ENCODE results near the gene DCTN2.
"Not testable (repeated sequence)": the region's sequence is repeated elsewhere in the genome, so short reads cannot be mapped to it uniquely, and the experiment has no call there.

The DCTN2 gene

DNA sequence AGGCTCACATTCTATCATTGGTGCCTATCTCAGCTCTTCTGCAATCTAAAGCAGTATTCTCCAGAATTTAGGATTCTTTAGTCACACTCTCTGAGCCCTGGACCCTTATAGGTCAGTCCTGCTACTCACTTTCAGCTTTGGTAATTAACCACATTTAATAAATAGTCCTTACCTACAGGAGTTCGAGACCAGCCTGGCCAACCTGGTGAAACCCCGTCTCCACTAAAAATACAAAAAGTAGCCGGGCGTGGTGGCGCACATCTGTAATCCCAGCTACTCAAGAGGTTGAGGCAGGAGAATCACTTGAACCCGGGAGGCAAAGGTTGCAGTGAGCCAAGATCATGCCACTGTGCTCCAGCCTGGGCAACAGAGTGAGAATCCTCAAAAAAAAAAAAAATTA, 33.3 kb downstream of the DCTN2 start:
- DNase-seq: not testable (repeated sequence)

DNA sequence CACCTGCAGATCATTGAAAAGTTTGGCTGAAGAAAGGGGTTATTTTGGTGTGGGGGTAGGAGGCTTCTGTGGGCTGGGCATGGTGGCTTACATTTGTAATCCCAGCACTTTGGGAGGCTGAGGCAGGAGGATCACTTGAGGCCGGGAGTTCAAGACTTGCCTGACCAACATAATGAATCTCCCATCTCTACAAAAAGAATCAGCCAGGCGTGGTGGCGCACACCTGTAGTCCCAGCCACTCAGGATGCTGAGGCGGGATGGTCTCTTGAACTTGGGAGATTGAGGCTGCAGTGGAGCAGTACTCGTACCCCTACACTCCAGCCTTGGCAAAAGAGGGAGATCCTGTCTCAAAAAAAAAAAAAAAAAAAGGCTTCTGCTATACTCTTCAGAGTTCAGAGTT, 33.7 kb downstream of the DCTN2 start:
- no peak for DNase-seq

DNA sequence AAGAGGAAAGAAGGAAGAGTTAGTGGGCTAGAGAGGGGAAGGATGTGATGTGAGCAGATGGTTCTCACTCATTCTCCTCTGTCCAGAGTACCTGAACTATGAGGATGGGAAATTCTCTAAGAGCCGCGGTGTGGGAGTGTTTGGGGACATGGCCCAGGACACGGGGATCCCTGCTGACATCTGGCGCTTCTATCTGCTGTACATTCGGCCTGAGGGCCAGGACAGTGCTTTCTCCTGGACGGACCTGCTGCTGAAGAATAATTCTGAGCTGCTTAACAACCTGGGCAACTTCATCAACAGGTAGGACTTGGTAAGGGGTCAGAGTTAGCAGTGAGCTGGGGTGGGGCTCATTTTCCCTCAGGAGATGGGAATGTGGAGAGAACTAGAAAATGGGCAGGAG, 34.3 kb downstream of the DCTN2 start:
- no peak for DNase-seq

DNA sequence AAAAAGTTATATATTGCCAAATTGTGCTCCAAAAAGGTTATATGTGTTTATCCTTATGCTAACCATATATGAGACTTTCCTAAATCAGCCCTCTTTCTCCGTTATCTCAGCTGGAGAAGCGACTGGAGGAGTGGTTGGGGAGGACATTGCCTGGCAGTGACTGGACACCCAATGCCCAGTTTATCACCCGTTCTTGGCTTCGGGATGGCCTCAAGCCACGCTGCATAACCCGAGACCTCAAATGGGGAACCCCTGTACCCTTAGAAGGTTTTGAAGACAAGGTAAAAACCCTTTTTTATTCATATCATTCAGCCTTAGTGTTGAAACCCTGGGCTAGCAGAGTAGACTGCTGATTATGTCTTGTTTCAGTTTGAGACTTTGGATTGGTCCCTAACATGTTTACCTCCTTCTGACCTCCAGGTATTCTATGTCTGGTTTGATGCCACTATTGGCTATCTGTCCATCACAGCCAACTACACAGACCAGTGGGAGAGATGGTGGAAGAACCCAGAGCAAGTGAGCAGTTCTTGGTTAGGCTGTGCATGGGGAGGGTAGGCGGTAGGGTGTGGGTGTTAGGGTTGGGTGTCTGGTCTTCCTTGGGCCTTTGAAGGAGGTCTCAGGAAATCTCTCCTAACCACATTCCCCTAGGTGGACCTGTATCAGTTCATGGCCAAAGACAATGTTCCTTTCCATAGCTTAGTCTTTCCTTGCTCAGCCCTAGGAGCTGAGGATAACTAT, 35.2 kb downstream of the DCTN2 start:
- DNase-seq: no peak

- DNase-seq: no peak
Observed at GRCh38 chr12:57511161-57511560, 35.8 kb downstream of the DCTN2 start.

DNA sequence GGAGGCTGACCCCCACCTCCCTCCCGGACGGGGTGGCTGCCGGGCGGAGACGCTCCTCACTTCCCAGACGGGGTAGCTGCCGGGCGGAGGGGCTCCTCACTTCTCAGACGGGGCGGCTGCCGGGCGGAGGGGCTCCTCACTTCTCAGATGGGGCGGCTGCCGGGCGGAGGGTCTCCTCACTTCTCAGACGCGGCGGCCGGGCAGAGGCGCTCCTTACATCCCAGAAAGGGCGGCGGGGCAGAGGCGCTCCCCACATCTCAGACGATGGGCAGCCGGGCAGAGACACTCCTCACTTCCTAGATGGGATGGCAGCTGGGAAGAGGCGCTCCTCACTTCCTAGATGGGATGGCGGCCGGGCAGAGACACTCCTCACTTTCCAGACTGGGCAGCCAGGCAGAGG, 39.2 kb downstream of the DCTN2 start:
- DNase-seq: not testable (repeated sequence)

DNA sequence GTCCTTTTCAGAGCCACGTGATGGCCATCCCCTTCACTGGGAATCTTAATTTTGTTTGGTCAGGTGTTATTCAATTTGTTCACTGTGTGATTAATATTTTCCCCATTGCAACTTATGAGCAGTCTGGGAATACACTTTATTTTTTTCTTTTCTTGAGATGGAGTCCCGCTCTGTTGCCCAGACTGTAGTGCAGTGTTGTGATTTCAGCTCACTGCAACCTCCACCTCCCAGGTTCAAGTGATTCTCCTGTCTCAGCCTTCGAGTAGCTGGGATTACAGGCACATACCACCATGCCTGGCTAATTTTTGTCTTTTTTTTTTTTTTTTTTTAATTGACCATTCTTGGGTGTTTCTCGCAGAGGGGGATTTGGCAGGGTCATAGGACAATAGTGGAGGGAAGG, 40.5 kb downstream of the DCTN2 start:
- DNase-seq: not testable (repeated sequence)

DNA sequence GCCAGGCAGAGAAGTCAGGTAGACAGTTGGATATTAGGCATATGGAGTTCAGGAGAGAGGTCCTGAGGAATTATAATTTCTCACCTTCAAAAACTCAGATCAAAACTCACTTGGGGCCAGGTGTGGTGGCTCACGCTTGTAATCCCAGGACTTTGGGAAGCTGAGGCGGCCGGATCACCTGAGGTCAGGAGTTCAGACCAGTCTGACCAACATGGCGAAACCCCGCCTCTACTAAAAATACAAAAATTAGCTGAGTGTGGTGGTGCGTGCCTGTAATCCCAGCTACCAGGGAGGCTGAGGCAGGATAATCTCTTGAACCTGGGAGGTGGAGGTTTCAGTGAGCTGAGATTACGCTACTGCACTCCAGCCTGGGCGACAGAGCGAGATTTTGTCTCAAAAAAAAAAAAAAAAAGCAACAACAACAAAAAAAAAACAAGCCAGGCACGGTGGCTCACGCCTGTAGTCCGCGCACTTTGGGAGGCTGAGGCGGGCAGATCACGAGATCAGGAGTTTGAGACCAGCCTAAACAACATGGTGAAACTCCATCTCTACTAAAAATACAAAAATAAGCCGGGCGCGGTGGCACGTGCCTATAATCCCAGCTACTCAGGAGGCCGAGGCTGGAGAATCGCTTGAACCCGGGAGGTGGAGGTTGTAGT, 44.6 kb downstream of the DCTN2 start:
- DNase-seq: not testable (repeated sequence)

GRCh38 chr12:57500213-57500612, 46.8 kb downstream of the DCTN2 start:
- no peak for DNase-seq

DNA sequence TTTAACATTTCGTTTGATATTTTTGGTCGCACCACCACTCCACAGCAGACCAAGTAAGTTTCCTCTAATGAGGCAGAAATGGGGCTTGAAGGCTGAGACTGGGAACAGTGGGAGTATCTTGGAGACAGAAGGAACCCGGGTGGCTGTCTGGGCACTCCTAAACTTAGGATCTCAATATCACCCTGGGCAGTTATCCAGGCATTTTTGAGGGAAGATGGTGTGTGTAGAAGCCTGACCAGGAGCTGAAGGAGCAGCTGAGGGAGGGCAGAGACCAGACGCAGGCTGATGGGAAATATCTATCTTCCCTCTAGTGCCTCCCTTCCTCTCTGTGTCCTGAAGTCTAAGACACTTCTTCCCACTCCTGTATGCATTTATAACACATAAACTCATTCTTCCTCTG, 48.4 kb downstream of the DCTN2 start:
- DNase-seq: no peak

DNA sequence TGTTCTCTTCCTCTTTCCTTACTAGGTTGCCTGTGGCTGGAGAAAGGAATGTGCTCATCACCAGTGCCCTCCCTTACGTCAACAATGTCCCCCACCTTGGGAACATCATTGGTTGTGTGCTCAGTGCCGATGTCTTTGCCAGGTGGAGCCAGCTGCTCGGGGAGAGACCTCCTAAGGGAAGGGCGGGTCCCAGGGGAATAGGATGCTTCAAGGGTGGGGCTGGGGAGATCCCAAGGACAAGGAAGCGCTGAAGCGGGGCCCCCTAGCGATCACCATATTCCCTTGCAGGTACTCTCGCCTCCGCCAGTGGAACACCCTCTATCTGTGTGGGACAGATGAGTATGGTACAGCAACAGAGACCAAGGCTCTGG, 48.9 kb downstream of the DCTN2 start:
- no peak for DNase-seq

DNA sequence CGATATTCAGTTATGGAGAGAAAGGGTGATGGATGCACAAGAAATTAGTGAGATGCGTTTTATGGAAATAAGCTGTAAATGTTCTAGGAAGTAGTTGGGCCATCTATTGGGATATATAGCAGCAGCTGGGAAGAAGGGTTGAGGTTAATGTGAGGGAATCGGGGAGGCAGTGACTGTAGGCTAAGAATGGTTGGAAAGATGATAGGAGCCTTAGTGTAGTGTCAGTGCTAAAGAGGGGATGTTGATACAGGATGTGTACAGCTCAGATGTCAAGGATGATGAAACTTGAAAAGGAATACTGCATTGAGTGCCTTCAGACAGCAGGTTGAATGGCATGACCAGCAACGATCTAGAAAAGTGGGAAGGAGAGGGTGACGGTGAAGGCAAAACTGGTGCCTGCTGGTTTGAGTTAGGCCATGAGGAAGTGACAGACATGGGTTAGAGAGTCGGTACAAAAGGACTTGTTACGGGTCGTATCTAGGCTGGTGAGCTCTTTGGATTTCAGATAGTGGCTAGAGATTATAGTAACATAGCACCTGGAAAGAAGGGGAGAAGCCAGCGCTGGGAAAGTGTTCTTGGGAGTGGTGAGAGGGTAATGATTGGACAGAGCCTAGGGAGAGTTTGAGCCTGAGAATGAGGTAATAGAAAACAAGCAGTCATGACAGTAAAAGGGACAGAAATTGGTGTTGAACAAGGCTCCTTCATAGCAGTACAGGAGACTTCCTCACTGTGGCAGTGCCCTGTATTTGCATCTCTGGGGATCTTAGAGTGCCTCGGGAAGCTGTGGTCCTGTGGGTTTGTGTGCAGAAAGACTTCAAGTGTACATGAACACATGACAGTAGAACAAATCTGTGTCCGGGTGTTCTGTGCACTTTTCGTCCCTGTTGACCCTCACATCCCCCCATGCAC, 49.5 kb downstream of the DCTN2 start:
- DNase-seq: no peak

DNA sequence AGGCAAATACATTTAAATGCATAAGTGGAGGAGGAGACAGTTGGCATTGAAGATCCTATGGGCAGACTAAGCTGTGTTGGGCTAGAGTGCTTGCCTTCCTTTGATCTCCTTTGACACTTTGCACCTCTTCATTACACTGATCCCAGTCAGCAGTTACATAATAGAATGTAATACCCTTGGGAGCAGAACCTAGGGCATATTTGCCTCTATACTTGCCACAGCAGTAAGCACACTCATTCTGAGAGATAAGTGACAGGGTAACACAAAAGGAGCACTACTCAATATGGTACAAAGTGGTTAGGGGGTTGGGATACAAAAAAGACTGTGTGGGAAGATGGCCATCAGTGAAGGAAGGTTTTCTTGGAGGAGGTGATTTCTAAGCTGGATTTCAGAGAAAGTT, 50.2 kb downstream of the DCTN2 start:
- no peak for DNase-seq

- DNase-seq: not testable (repeated sequence)
Observed at GRCh38 chr12:57495051-57495701, 51.8 kb downstream of the DCTN2 start.

- no peak for DNase-seq
Observed at GRCh38 chr12:57491393-57492280, 55.4 kb downstream of the DCTN2 start.

- no peak for DNase-seq
Observed at GRCh38 chr12:57490126-57490525, 56.9 kb downstream of the DCTN2 start.

DNA sequence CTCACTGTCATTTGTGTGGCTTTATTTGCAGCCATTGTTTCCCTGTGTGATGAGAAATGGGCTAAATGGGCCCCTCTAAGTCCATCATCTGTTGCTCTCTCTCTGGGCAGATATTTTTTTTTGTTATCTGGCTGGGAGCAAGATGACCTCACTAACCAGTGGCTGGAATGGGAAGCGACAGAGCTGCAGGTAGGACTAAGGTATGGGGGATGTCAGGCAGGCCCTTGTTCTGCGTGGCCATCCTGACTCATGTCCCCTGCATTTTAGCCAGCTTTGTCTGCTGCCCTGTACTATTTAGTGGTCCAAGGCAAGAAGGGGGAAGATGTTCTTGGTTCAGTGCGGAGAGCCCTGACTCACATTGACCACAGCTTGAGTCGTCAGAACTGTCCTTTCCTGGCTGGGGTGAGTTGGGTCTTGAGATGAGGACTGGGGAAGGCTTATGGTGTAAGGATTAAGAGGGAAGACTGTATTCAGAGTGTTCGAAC, 57.8 kb downstream of the DCTN2 start:
- DNase-seq: no peak

DNA sequence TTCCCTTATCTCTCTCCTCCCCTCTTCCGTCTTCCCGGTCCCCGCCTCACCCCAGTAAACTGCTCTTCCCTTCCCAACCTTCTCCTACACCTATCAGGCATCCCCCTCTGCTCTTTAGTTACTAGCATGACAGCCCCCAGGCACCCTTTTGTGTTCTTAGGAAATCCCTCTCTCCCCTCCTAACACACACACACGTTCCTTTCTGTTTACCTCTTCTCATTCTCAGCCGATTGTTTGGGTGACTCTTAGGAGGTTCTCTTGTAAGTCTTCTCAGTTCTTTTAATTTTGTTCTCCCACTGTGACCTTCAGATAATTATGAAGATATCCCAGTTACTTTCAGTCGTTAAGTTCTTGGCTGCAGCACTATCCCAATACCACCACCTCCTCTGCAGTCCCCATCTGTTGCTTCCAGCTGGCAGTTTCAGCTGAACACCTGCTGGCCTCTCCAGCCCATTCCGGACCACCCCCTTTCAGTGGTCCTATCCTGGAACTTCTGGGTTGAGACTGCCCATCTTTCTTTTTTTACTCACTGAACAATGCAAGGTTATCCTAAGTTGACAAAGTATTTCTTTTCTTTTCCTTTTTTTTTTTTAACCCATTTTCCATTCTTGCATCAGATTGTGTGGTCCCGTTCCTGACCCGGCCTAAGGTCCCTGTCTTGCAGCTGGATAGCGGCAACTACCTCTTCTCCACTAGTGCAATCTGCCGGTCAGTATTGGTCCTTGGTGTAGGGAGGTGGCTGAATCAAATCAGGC, 58.4 kb downstream of the DCTN2 start:
- no peak for DNase-seq

GRCh38 chr12:57487597-57488401, 59.2 kb downstream of the DCTN2 start, which contains the start of gene MARS1:
Gene MARS1 (plus strand): TSS chr12:57488068. CDS start chr12:57488091, 23 bp downstream.
- peak; percentile 98 for DNase-seq

GRCh38 chr12:57487055-57487596, 59.9 kb downstream of the DCTN2 start:
- DNase-seq: no peak

Measured in fibroblast of skin of right quadriceps (primary cell).